ENCODE data around the gene SPTBN1.

SPTBN1 gene

GRCh38 chr2:54617409-54617808 lies 161.3 kb downstream of the SPTBN1 start:
- DNase-seq = no peak

- DNase-seq = no peak
These were observed 162.8 kb downstream of the SPTBN1 start for GRCh38 chr2:54618646-54619565.

- no peak for DNase-seq
These were observed 163.6 kb downstream of the SPTBN1 start for GRCh38 chr2:54619660-54620231.

GRCh38 chr2:54620948-54621347 lies 164.8 kb downstream of the SPTBN1 start:
- DNase-seq = no peak

DNA sequence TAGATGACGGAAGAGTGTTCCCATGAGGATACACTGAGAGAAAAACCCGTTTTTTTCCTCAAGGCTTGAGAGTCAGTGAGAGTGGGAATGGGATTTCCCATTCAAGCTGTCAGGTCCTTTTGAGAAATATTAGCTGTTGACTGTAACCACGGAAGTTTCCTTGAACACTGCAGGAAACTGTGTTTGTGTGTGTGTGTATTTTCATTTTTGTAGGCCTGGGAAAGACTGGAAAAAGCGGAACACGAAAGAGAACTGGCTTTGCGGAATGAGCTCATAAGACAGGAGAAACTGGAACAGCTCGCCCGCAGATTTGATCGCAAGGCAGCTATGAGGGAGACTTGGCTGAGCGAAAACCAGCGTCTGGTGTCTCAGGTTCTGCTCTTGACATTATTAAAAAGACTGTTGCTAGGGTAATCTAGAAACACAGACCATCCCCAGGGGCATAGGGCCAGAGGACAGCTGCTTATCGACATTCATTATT lies 168.5 kb downstream of the SPTBN1 start:
- no peak for DNase-seq

GRCh38 chr2:54626131-54626530 lies 170.0 kb downstream of the SPTBN1 start:
- no peak for DNase-seq

- no peak for DNase-seq
These were observed 170.8 kb downstream of the SPTBN1 start for GRCh38 chr2:54626884-54627283.

DNA sequence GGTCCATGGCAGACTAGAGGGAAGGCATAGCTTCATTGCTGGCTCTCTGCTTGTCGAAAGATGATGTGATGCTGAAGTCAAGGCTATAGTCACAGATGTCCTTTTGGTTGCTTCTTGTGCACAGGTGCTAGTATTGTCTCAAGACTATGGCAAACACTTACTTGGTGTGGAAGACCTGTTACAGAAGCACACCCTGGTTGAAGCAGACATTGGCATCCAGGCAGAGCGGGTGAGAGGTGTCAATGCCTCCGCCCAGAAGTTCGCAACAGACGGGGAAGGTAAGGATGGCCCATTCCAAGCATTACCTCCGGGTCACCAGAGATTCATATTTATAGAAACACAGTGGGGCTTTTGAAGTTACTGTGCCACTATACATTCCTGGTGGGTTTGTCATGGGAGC lies 171.8 kb downstream of the SPTBN1 start:
- no peak for DNase-seq

DNA sequence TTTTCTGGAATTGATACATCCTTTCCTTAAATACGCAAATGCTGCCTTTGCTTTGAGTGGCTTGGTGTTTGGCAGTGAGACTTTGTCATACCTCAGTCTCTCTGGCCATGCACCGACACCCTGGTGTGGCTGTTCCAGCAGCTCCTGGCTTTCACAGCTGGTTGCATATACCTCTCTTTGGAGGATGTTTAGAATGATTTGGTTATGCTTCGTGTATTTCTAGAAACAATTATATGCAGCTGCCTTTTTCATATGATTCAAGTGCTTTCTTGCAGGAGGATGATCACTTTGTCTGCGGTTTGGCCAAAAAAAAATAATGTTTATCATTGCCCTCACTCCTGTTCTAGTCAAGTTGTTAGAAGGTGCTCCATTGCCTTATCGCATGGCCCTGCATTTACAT lies 172.3 kb downstream of the SPTBN1 start:
- no peak for DNase-seq

DNA sequence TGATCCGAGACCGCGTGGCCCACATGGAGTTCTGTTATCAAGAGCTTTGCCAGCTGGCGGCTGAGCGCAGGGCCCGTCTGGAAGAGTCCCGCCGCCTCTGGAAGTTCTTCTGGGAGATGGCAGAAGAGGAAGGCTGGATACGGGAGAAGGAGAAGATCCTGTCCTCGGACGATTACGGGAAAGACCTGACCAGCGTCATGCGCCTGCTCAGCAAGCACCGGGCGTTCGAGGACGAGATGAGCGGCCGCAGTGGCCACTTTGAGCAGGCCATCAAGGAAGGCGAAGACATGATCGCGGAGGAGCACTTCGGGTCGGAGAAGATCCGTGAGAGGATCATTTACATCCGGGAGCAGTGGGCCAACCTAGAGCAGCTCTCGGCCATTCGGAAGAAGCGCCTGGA lies 172.8 kb downstream of the SPTBN1 start:
- no peak for DNase-seq

DNA sequence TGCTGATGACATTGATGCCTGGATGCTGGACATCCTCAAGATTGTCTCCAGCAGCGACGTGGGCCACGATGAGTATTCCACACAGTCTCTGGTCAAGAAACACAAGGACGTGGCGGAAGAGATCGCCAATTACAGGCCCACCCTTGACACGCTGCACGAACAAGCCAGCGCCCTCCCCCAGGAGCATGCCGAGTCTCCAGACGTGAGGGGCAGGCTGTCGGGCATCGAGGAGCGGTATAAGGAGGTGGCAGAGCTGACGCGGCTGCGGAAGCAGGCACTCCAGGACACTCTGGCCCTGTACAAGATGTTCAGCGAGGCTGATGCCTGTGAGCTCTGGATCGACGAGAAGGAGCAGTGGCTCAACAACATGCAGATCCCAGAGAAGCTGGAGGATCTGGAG lies 173.3 kb downstream of the SPTBN1 start:
- DNase-seq = no peak

GRCh38 chr2:54629914-54630857 lies 174.1 kb downstream of the SPTBN1 start:
- DNase-seq = no peak

GRCh38 chr2:54630858-54631497 lies 174.9 kb downstream of the SPTBN1 start:
- DNase-seq = no peak

DNA sequence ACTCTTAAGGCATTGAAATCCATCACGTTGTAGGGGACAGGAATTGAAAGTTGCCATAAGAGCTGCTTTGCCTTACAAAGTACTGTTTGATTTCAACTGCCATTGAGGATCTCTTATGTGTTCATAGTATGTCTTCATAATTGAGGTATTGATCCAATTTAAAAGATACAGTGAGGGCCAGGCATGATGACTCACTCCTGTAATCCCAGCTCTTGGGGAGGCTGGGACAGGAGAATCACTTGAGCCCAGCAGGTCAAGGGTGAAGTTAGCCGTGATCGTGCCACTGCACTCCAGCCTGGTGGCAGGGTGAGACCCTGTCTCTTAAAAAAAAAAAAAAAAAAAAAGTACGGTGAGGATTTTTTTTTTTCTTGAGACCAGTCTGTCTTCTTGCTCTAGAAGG lies 175.6 kb downstream of the SPTBN1 start:
- DNase-seq = no peak

DNA sequence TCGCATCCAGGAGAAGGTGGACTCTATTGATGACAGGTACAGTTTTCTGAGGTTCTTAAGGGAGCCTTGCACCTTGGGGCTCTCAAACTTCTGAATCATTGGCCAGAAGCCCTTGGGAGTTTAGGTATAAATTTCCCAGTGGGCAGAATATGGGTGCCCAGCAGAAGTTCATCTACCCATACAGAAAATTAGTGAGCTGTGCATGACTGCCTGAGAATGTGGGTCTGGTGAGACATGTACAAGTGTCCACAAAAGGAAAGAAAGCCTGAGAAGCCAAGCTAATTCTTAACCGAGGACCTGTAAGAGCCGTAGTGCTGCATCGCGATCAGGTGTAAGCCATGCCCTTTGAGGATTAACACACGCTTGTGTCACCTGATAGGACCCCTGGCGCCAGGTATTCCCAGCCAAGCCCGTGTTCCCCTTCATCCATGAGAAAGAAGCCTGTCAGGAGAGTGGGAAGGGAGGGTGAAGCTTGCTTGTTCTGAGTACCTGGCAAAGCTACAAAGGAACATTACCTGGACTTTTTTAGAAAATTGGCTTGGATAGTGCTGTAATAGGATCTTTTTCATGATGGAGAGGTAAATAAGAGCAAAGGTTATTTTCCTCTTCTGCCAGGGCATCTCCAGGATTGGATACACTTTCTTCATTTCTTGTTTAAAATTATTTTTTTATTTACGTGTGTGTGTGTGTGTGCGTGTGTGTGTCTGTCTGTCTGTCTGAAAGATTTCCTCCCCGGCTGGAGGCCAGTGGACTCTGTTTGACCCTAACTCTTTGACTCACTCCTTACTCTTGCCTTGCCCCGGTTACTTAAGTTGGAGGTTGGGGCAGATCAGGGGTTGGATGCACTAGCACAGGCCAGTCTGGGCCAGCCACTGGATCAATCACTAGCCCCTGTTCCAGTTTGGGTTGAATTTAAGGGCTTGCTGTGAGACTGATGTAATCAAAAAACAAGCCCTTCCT lies 176.9 kb downstream of the SPTBN1 start:
- DNase-seq = no peak

DNA sequence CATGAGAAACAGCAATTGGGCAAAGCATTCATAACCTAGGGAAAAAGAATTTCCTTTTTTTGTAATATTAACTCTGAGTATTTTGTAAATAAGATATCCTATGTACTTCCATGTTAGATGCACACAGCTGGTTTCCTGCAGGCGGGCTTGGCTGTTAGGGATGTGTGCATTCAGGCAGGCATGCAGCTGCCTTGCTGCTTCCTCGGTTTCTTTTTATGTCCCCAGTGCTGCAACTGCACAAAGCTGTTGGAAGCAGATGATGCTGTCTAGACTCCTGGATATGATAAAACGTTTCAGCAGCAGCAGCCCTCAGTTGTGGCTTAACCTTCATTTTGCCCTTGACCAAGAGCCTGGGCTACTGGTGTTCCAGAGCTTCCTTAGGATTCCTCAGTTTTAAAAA lies 177.9 kb downstream of the SPTBN1 start:
- no peak for DNase-seq

GRCh38 chr2:54634564-54635511 lies 178.7 kb downstream of the SPTBN1 start:
- DNase-seq = no peak

DNA sequence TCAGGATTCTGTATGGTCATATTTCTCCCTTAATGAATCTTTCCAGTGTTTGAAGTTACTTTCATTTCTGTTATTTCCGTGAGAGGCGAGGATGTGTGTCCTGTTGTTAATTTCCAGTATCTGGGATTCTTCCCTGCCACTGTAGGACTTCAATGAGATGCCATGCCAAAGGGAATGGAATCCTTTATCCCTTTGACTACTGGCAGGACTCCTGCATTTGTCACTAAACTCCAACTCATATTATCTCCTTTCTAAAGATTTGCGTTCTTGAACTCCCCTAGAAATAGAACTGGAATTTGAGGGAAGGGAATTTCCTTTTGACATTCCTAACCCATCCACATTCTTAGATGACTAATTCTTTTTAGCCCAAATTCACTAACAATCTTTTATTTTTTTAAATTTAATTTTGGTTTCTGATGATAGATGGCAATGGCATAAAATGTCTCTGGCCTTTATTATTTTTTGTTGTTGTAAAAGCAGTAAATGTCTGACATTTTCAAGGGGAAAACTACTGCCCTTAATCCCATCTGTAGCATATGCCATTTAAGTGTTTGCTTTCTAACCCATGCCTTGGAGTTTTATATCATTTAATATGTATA lies 179.5 kb downstream of the SPTBN1 start:
- no peak for DNase-seq

GRCh38 chr2:54636415-54637139 lies 180.4 kb downstream of the SPTBN1 start:
- no peak for DNase-seq
